Activated CD4-positive, alpha-beta T cell treated with anti-CD3 and anti-CD28 coated beads for 36 hours (primary cell): ENCODE data around the gene ST3GAL4. TPM values are rescaled to one million over a fixed set of nuclear protein-coding genes. Genes with fewer than 3 reads are reported as not detected.
"Not testable (repeated sequence)": the region's sequence is repeated elsewhere in the genome, so short reads cannot be mapped to it uniquely, and the experiment has no call there.

Source experiments
- ATAC-seq: fragments of 200-7000 bp; cut with Tn5 transposase; one replicate; pipeline ENCODE4 v1.10.0; 2021; ENCODE audit warnings: mild to moderate bottlenecking, moderate library complexity
- CTCF ChIA-PET: fragments of 350-600 bp; sonication (Branson Sonifier 250); formaldehyde crosslinking; loops from one replicate; lab custom pipeline; 2021; ENCODE audit warnings: antibody characterized with exemption; lab: Charles Lee
- POLR2A ChIA-PET: fragments of 350-600 bp; sonication (Branson Sonifier 250); formaldehyde crosslinking; loops from one replicate; lab custom pipeline; 2021; ENCODE audit warnings: antibody characterized with exemption, inconsistent platforms; lab: Charles Lee
- DNase-seq: peaks from one replicate; pipeline ENCODE4 v3.0.0-alpha.2; 2020
- H3K27ac Mint-ChIP-seq: one replicate; pipeline ENCODE4 v1.8.0; 2021; ENCODE audit warnings: mixed read lengths
- H3K27me3 Mint-ChIP-seq: one replicate; pipeline ENCODE4 v1.8.0; 2021; ENCODE audit warnings: mixed read lengths
- H3K36me3 Mint-ChIP-seq: one replicate; pipeline ENCODE4 v1.8.0; 2021; ENCODE audit warnings: low read depth, mixed read lengths
- H3K4me1 Mint-ChIP-seq: one replicate; pipeline ENCODE4 v1.8.0; 2021; ENCODE audit warnings: mixed read lengths
- H3K4me3 Mint-ChIP-seq: one replicate; pipeline ENCODE4 v1.8.0; 2021; ENCODE audit warnings: mild to moderate bottlenecking, moderate library complexity, mixed read lengths
- H3K9me3 Mint-ChIP-seq: one replicate; pipeline ENCODE4 v1.8.0; 2021; ENCODE audit warnings: low read depth, mixed read lengths
- intact Hi-C, 2 experiments: fragments of 100-400 bp; cut with DNase I in 1 of 2; cut with micrococcal nuclease in 1 of 2; formaldehyde crosslinking; loops; one replicate each; pipeline versions ENCODE4 v1.14.2 to v1.15.1; 2022 to 2024; cut with DNase I, micrococcal nuclease
- total RNA-seq, 2 experiments: library from RNA; stranded (reverse); gene quantifications; one replicate each; pipeline ENCODE4 v1.2.3, GENCODE V29; 2021

Gene ST3GAL4
- total RNA-seq, 2 experiments from 2014 or later: 7.5 to 9.1 TPM

GRCh38 chr11:126358763-126359160 is 3.3 kb downstream of the ST3GAL4 start:
- Mint-ChIP-seq H3K4me3 (no peak overlapping the region), H3K4me1 (peaks cover 13% of the 10 kb centered on the region), H3K27ac (no peak overlapping the region), H3K36me3 (peaks cover 8% of the 10 kb centered on the region), H3K27me3 (no peaks in the 10 kb centered on the region), H3K9me3 (no peaks in the 10 kb centered on the region)
- ChIA-PET POLR2A (no interaction called here), CTCF (interaction anchor here (0.6 to 1.2 kb wide), 3 partner anchors 47 to 440 kb away, joined by 3 read pairs; no protein-coding TSS in a partner anchor)
- ATAC-seq: no peak
- intact Hi-C loops: no loop called here
- DNase-seq: no peak

- H3K9me3 Mint-ChIP-seq: no peaks in the 10 kb centered on the region
- no peak for DNase-seq
- peaks cover 7% of the 10 kb centered on the region for H3K4me1 Mint-ChIP-seq
- H3K27me3 Mint-ChIP-seq: no peaks in the 10 kb centered on the region
- POLR2A ChIA-PET: interaction anchor here (0.6 kb wide), 1 partner anchor 1558 kb away, joined by 6 read pairs; no protein-coding TSS in a partner anchor
- intact Hi-C loops: no loop called here
- no peak for ATAC-seq
- CTCF ChIA-PET: interaction anchor here (0.6 to 1.2 kb wide), 2 partner anchors 48 to 441 kb away, joined by 3 read pairs; no protein-coding TSS in a partner anchor
- H3K36me3 Mint-ChIP-seq: peaks cover 3% of the 10 kb centered on the region
- no peak overlapping the region for H3K27ac Mint-ChIP-seq
- H3K4me3 Mint-ChIP-seq: no peak overlapping the region
Observed at GRCh38 chr11:126359431-126360048, 4.1 kb downstream of the ST3GAL4 start.

- ChIA-PET CTCF (interaction anchor here (1.2 kb wide), 1 partner anchor 49 kb away, joined by 3 read pairs; no protein-coding TSS in a partner anchor), POLR2A (no interaction called here)
- Mint-ChIP-seq H3K9me3 (no peaks in the 10 kb centered on the region), H3K4me3 (no peak overlapping the region), H3K36me3 (no peaks in the 10 kb centered on the region), H3K4me1 (peaks cover 3% of the 10 kb centered on the region), H3K27me3 (no peaks in the 10 kb centered on the region), H3K27ac (no peak overlapping the region)
- ATAC-seq (no peak), DNase-seq (no peak)
- intact Hi-C loops: no loop called here
Observed at GRCh38 chr11:126360049-126360446, 4.6 kb downstream of the ST3GAL4 start.

DNA sequence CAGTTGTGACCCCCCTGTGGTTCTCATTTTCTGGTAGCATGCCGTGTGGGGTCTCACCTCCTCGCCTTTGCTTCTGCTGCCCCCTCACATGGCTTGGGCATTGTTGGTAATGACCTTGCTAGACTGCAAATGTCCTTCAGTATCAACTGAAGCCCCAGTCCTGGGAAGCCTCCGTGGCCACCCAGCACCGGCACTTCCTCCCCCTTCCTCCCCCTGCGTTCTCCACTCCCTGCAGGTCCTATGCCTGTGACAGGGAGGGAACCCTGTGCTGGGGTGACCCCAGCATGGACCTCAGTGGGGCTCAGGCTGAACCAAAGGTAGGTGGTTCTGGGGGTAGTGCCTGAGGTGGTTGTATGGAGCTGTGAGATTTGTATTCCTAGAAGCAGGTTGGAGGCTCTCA is 5.9 kb downstream of the ST3GAL4 start:
- Mint-ChIP-seq H3K9me3 (no peaks in the 10 kb centered on the region), H3K4me1 (peaks cover 3% of the 10 kb centered on the region), H3K4me3 (no peak overlapping the region), H3K27me3 (no peaks in the 10 kb centered on the region), H3K27ac (no peak overlapping the region), H3K36me3 (no peaks in the 10 kb centered on the region)
- CTCF ChIA-PET: no interaction called here
- POLR2A ChIA-PET: no interaction called here
- ATAC-seq (no peak), DNase-seq (no peak)
- intact Hi-C loops: no loop called here

DNA sequence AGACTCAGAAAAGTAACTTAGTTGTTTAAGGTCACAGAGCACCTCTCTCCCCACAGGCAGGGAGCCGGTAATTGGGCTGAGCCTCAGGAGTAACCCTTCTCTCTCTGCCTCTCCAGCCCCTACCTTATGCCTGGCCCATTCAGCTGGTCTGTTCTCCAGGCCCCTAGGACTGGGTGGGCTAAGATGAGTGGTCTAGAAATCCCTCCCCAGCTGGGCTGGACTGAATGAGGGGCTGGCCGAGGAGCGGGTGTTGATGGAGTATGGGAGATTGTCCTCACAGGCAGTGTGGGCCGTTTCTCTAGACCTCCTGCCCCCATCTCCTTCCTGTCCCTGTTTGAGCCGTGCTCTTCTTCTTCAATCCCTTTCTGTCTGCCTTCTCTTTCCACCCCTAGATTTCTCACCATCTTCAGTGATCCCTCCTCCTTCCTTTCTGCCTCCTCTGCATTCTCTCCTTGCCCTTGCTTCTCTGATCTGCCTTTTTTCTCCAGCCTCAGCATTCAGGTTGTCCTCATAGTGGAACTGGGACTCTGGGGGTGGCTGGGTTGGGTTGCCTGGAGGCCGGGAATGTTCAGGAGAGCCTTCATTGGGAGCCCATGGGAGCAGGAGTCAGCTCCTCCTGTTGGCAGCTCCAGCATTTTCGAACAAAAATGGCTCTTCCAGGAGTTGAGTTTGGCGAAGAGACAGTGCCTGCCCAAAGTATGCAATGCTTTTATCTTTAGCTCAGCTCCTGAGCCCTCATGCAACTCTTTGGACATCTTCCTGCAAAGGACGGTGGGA is 7.6 kb downstream of the ST3GAL4 start:
- ATAC-seq (no peak), DNase-seq (no peak)
- Mint-ChIP-seq H3K9me3 (no peaks in the 10 kb centered on the region), H3K27me3 (no peaks in the 10 kb centered on the region), H3K27ac (no peak overlapping the region), H3K4me3 (no peak overlapping the region), H3K36me3 (no peaks in the 10 kb centered on the region), H3K4me1 (no peaks in the 10 kb centered on the region)
- ChIA-PET CTCF (interaction anchor here (0.5 kb wide), 1 partner anchor 231 kb away, joined by 3 read pairs; no protein-coding TSS in a partner anchor), POLR2A (no interaction called here)
- intact Hi-C loops: no loop called here

DNA sequence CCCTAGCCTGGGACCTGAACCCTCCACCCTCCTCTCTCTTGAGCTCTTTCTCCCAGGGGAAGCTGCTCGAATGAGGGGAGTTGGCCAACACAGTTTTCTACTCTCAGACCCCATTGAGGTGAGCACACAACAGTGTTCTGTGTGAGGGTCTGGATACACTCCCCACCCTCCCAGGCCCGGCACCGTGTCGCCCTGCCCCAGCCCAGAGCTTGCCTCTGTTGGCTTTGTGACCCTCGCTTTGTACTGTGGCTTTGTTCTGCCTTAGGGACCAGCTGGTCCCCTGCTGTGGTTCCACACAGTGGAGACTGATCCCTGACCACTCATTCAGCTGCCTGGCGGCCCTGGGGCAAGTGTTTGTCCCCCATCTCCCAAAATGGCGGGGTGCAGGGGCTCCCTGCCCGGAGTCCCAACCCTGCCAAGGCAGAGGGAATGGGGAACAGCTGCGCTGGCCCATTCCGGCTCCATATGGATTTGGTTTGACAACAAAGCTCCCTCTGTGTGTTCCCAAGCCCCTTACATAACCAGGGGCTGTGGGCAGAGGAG is 8.3 kb downstream of the ST3GAL4 start:
- DNase-seq (no peak), ATAC-seq (no peak)
- Mint-ChIP-seq H3K36me3 (no peaks in the 10 kb centered on the region), H3K27me3 (no peaks in the 10 kb centered on the region), H3K4me1 (no peaks in the 10 kb centered on the region), H3K4me3 (no peak overlapping the region), H3K9me3 (no peaks in the 10 kb centered on the region), H3K27ac (no peak overlapping the region)
- ChIA-PET POLR2A (no interaction called here), CTCF (interaction anchor here (0.5 kb wide), 1 partner anchor 231 kb away, joined by 3 read pairs; no protein-coding TSS in a partner anchor)
- intact Hi-C loops: no loop called here

DNA sequence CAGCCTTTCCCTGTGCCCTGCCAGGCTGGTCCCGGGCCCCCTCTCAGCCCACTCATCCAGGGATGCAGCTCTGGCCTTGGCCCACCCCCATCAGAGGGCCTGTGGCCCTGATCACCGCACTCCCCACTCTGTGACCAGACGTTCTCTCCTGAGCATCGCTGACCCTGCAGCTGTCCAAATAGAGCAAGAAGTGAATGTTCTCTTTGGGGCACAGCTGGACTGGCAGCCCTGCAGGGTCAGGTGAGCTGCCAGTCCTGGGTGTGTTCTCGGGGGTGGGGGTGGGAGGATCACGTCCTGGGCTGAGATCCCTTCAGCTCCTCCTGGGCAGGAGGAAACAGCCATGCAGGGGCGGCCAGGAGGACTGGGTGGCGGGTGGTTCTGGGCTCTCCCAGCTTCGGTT is 9.2 kb downstream of the ST3GAL4 start:
- CTCF ChIA-PET, H3K36me3 Mint-ChIP-seq, H3K27ac Mint-ChIP-seq, ATAC-seq, H3K4me3 Mint-ChIP-seq, H3K4me1 Mint-ChIP-seq, H3K9me3 Mint-ChIP-seq, POLR2A ChIA-PET, DNase-seq, H3K27me3 Mint-ChIP-seq, intact Hi-C loops: not testable (repeated sequence)

DNA sequence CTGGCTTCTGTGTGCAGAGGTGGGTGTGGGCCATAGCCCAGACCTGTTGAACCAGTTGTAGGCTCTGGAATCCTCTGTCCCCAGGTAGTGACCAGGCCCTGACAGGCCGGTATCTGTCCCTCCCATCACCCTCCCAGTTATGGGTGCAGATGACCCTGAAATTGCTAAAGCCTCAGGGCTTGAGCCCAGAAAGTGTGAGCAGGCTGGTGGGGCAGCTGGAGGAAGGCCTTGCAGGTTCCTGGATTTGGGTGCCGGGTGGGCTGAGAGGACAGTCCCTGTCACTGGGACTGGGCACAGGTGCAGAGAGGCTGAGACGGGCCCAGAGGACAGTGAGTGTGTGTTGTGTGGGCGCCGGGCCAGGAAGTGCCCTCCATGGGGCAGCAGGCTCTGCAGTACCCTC is 10.0 kb downstream of the ST3GAL4 start:
- H3K4me1 Mint-ChIP-seq, intact Hi-C loops, H3K9me3 Mint-ChIP-seq, CTCF ChIA-PET, POLR2A ChIA-PET, H3K36me3 Mint-ChIP-seq, H3K4me3 Mint-ChIP-seq, H3K27me3 Mint-ChIP-seq, DNase-seq, ATAC-seq, H3K27ac Mint-ChIP-seq: not testable (repeated sequence)

DNA sequence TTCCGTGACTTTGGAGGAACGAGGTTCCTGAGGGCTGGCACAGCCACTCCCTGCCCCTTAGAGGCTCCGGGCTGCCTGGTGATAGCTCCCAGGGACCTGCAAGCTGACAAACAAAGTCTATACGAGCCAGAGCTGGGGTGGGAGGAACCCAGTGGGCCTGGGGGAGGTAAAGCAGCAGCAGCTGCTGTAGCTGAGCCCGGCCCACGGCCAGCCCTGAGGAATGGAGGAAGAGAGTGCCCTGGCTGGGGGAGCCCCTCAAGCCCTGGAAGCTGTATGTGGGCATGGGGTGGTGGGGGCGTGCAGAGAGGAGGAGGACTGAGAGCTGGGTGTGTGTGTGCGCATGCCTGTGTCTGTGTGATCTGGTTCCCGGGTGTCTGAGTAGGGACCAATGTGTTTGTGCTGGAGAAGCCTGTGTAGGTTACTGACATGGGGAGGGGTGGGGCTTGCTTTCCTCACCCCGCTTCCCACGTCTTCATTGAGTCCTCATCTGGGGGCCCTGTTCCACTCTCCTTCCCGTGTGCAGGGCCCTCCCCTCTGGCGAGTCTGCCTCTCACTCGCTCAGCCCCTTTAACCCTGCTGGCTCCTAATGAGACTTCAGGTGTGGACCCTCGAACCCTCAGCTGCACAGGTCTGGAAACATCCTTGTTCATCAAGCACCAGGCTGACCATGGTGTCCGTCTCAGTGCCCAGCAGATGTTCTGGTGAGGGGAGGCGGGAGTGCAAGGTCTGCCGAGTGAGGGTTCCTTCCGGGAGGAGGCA is 10.8 kb downstream of the ST3GAL4 start:
- intact Hi-C loops: no loop called here
- DNase-seq (no peak), ATAC-seq (no peak)
- H3K9me3 Mint-ChIP-seq: no peaks in the 10 kb centered on the region
- H3K36me3 Mint-ChIP-seq: no peaks in the 10 kb centered on the region
- no peak overlapping the region for H3K27ac Mint-ChIP-seq
- POLR2A ChIA-PET: no interaction called here
- no peaks in the 10 kb centered on the region for H3K27me3 Mint-ChIP-seq
- no peak overlapping the region for H3K4me3 Mint-ChIP-seq
- no peaks in the 10 kb centered on the region for H3K4me1 Mint-ChIP-seq
- CTCF ChIA-PET: no interaction called here

DNA sequence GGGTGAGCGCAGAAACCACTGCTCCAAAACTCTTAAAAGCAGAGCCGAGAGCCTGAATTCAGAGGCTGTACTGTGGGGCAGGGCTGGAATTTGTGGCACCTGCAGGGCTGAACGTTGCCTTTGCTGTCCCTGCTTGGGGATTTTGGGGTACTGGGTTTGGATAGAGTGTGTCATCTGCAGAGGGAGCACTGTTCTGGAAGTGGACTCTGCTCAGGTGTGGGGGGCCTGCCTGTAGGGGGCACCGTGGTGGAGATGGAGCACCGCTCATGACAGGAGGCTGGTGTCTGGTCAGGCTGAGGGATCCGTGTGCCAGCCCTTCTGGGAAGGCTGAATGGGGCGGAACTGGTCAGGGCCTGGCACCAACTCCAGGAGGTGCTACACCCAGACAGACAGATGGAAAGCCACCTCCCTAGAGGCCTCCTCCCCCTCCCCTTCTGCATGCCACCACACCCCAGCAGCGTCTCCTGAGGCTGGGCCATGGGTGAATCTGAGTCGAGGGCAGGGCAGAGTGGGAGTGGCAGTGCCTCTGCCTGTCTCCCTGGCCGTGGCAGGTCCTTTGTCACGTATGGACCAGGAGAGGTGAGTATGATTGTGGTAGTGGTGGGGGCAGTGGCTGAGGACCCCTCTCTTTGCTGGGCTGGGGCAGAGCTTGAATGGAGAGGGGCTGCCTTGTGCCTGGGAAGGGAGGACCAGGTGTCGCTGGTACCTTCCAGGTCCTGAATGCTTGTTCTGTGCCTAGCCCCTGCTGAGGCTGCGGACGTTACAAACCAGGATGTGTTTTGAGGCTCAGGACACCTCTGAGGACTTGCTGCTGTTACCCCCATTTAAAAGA is 11.6 kb downstream of the ST3GAL4 start:
- DNase-seq, H3K36me3 Mint-ChIP-seq, H3K4me1 Mint-ChIP-seq, intact Hi-C loops, H3K27me3 Mint-ChIP-seq, CTCF ChIA-PET, H3K4me3 Mint-ChIP-seq, H3K9me3 Mint-ChIP-seq, ATAC-seq, POLR2A ChIA-PET, H3K27ac Mint-ChIP-seq: not testable (repeated sequence)

DNA sequence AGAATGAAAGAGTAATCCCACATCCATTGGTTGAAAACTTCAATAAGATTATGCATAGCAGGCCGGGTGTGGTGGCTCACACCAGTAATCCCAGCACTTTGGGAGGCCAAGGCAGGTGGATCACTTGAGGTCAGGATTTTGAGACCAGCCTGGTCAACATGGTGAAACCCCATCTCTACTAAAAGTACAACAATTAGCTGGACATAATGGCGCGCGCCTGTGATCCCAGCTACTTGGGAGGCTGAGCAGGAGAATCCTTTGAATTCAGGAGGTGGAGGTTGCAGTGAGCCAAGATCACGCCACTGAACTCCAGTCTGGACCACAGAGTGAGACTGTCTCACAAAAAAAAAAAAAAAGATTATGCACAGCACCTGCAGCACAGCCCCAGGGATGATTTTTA is 12.3 kb downstream of the ST3GAL4 start:
- H3K9me3 Mint-ChIP-seq, ATAC-seq, H3K4me3 Mint-ChIP-seq, H3K36me3 Mint-ChIP-seq, H3K27ac Mint-ChIP-seq, DNase-seq, CTCF ChIA-PET, POLR2A ChIA-PET, intact Hi-C loops, H3K4me1 Mint-ChIP-seq, H3K27me3 Mint-ChIP-seq: not testable (repeated sequence)
